HG03064 (cell line): ENCODE results near the gene ITCH.

Experiments
- ATAC-seq: cut with Tn5 transposase; IDR thresholded peaks from one replicate; pipeline ENCODE4 v1.9.1; 2021; ENCODE audit warnings: low read depth; ENCODE audit not compliant: unreplicated experiment

ITCH gene

GRCh38 chr20:34524426-34524825 lies 161.4 kb downstream of the ITCH start:
- no peak for ATAC-seq

DNA sequence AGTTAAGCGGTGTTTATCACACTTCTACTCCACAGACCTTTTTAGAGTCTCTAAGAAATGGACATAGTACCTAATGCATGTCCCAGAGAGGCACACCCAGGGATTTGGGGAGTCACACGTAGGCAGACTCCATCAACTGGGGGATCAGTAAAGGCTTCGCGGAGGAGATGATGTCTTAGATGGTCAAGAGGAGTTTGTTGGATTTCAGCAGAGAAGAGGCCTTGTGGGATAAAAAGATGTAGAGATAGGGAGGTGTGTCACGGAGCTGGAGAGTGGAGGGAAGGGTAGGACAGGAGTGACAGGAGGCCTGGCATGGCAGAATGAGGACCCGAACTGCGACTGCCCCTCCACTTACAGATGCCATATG lies 162.3 kb downstream of the ITCH start:
- no peak for ATAC-seq

DNA sequence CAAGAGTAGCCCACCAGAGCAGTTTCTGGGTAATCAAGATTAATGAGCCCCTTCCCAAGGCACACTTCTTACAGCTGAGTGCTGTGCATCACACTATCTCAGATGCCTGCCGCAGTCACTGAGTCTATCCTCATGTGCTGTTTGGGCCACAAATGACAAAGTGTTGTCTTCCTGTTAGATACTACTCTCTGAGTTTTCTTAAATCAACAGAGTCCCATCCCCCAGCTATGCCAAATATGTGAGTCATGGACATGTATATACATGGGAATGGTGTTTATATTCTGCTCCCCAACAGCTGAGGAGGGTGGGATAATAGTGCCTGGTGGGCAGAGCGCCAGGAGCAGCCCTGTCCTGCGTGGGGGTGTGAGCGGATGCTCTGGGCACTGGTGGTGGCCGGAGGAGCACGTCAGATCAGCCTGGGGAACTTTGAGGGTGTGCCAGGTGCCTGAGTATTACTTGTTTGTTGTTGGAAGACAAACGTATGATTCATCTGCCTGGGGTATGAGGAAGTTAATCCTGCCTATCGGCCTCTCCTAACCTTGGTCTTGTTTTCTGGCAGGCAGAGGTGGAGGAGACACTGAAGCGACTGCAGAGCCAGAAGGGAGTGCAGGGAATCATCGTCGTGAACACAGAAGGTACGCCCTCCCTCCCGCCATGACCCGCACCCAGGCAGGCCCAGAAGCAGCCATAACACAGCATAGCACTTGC lies 162.8 kb downstream of the ITCH start:
- ATAC-seq, result no peak

DNA sequence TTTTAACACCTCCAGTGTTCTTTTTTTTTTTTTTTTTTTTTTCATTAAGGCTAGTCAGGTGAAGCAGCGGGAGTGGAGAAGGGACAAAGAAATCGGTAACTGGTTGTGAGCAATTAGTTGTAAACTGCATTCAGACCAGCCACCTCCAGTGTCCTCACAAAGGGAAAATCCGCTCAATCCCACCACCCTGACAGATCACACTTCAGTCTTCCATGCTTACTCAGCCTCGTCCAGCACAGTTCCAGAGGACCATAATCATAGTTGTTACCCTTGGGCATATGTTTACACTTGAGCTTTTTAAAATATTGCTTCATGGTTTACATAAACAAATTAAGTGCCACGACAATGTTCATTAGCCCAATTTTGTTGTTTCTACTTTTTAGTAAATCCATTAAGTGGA lies 163.4 kb downstream of the ITCH start:
- ATAC-seq, result no peak

DNA sequence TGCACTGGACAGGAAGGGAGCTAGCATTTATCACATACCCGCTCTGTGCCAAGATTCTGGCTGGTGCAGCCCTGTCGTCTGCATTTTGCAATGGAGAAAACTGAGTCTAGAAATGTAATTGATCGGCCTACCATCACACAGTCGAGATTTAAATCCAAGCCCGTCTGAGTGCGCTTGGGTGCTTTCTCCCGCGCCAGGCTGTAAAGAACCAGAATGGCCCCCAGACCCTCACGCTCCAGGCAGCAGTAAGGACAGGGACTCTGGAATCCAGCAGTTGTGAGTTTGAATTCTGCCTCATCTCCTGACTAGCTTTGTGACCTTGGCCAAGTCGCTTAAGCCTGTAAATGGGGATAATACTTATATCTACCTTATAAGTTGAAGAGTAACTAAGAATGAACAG lies 163.9 kb downstream of the ITCH start:
- no peak for ATAC-seq

- ATAC-seq, result no peak
Measured at GRCh38 chr20:34528921-34529297, 165.8 kb downstream of the ITCH start.

DNA sequence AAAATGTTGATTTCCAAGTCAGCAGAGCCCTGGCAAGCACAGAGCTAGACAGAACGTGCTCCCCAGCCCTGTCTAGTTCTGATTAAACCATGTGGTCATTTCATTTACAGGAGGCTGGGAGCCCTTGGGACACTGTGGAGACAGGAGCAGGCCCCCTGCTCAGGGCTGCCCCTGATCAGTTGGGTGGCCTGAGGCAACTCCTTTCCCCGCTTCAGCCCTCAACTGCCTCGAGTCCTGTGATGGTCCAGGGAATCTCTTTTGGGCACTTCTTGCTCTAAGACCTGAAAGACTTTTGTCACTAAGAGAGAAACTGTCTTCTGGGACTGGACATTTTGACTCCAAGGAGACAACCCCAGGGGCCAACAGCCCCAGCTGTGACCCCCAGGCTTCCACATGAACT lies 166.7 kb downstream of the ITCH start:
- ATAC-seq, result no peak

GRCh38 chr20:34530342-34530741 lies 167.3 kb downstream of the ITCH start:
- no peak for ATAC-seq

- no peak for ATAC-seq
Measured at GRCh38 chr20:34531608-34532265, 168.7 kb downstream of the ITCH start.

DNA sequence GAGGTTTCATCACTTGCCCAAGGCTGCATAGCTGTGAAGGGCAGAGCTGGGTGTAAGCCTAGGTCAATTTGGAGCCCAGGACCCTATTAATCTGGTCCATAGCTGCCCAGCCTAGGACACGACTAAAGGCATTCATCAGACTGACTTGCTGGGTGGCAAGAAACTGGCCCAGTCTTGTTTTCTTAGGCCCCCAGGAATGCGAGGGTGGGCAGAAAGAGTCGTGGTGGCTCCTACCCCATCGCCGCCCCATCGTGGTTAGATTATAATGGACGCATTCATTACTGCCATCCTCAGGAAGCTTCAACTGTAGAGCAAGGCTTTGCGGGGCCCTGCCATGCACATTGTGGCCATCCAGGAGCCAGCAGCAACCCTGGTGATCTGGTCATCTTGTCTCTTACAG lies 169.2 kb downstream of the ITCH start:
- ATAC-seq, result no peak

GRCh38 chr20:34532756-34533155 lies 169.7 kb downstream of the ITCH start:
- no peak for ATAC-seq

DNA sequence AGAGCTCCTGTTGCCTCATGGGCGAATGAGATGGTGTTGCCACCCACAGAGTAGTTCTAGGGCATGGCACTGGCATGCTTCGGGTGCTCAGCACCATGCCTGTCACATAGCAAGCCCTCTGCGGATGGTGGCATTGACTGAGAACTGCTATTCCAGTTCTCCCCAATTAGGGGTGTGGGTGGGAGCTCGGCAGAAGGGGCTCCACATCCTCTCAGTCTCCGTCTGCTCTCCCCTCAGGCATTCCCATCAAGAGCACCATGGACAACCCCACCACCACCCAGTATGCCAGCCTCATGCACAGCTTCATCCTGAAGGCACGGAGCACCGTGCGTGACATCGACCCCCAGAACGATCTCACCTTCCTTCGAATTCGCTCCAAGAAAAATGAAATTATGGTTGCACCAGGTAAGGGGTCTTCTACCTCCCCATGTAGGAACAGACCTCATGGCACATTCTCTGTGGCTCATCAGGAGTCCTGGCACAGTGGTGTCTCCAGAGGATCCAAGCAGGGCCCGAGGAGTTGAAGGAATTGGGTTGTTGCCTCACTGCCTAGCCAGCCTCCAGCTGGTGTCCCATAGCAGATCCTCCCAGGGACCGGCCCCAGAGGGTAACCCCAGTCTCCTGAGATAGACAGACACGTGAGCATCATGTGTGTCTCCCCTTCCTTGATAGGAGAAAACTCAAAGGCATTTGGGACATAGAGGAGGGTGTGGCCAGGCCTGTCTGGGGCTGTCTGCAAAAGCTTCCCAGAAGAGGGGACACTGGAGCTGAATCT lies 171.5 kb downstream of the ITCH start:
- no peak for ATAC-seq

GRCh38 chr20:34535301-34535840 lies 172.3 kb downstream of the ITCH start:
- no peak for ATAC-seq

- no peak for ATAC-seq
Measured at GRCh38 chr20:34535857-34536256, 172.8 kb downstream of the ITCH start.

GRCh38 chr20:34536798-34537394 lies 173.8 kb downstream of the ITCH start:
- no peak for ATAC-seq

GRCh38 chr20:34537651-34538050 lies 174.6 kb downstream of the ITCH start:
- ATAC-seq, result no peak

GRCh38 chr20:34538671-34539123 lies 175.6 kb downstream of the ITCH start:
- no peak for ATAC-seq

- no peak for ATAC-seq
Measured at GRCh38 chr20:34539756-34540155, 176.7 kb downstream of the ITCH start.

DNA sequence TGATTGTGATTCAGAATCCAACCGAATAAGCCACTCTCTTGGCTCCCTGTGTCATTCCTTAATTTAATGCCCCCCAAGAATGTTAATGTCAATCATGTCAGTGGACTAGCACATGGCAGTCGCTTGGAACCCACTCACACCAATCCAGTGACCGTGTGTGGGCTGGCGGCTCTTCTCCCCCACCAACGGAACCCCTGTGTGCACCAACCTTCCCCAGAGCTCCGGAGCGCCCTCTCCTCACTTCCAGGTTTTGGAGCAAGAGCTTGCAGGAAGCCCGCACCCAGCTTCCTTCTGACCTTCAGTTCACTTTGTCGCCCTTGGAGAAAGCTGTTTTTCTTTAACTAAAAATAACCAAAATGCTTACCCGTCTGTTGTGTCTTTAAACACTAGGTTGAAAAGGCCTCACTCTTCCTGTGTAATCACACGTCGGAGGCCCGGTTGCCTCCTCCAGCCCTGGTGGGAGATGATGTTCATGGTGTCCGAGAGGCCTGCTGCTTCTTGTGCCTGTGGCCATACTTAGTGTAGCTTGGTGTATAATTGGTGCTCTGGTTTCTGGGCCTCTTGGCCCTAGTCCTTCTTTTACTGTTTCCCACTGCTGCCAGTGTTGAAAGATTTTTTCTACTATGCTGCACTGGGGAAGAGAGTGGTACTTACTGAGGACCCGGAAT lies 177.7 kb downstream of the ITCH start:
- no peak for ATAC-seq

- no peak for ATAC-seq
Measured at GRCh38 chr20:34541264-34541901, 178.3 kb downstream of the ITCH start.
